Tibial nerve (tissue), 3 donors: Measurements from ENCODE around the gene ILDR2.

Source experiments
- EP300 ChIP-seq, 2 donors: sonication (generic); formaldehyde crosslinking; IDR thresholded peaks; one replicate each; pipeline ENCODE4 v1.6.1; 2017; ENCODE audit warnings: antibody characterized with exemption in 2 of 2, mild to moderate bottlenecking in 1 of 2
- POLR2A ChIP-seq, 2 donors: fragments of 450-650 bp; IDR thresholded peaks; one replicate each; pipeline ENCODE4 v1.6.1; 2017; ENCODE audit warnings: antibody characterized with exemption in 2 of 2, mild to moderate bottlenecking in 2 of 2, moderate library complexity in 2 of 2

DNA sequence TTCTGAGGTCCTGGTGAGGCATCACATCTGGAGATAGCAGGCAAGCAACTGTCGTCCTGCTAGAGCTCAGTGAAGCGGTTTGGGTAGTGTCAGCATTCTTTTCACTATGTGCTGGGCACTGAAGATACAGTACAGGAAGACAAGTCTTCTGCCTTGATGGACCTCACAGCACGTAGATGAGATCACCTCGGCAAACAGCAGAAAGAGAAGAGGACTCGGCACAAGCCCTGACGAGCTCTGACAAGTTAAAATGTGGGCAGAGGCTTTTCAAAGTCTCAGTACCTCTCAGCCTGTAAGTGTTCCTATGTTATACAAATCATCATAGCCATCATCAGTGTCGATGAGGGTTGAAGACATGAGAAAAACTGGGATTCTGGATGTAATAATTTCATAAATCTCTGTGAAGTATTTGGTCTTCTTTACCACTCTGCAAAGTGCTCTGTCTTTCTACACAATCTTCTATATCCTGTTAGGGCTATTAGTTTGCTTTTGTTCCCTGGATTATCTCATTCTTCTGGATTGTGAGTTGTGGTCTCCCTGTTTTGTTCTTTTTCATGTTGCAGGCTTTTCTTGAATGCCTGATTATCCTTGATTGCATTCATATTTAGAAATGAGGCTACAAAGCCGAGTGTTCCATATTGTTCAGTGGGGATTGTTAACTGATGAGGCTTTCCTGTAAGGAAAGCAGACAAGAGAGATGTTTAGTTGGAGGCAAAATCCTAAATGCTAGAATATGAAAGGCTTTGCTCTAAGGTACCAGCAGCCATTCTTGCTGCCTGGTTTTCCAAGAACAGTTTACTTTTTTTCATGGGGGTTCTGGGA lies 38.0 kb upstream of the ILDR2 start:
- no peak for TF ChIP-seq EP300 (IDR thresholded peaks at IDR 0.05)
- no peak for TF ChIP-seq POLR2A (IDR thresholded peaks at IDR 0.05)
